MCF 10A (cell line): ENCODE measurements around the gene PSMD3. TPM values are rescaled to one million over a fixed set of nuclear protein-coding genes. Genes with fewer than 3 reads are reported as not detected.

Source experiments
- BruUV-seq: library from RNA; stranded (reverse); fragments of 400-500 nt; replicated peaks from 2 replicates; lab custom pipeline; 2021; lab: Mats Ljungman, UMichigan
- CTCF ChIA-PET: fragments of 300-600 bp; sonication (Branson Sonifier 250); formaldehyde crosslinking; extraction: SDS; loops from one replicate; lab custom pipeline; 2021; ENCODE audit warnings: antibody characterized with exemption, inconsistent platforms; lab: Yijun Ruan, JAX
- POLR2A ChIA-PET: fragments of 300-600, 350-650 bp; sonication (Branson Sonifier 250); formaldehyde crosslinking; extraction: SDS; loops from one replicate; lab custom pipeline; 2020; ENCODE audit warnings: antibody characterized with exemption, inconsistent platforms; lab: Yijun Ruan, JAX
- DNase-seq: peaks from one replicate; pipeline ENCODE4 v3.0.0-alpha.2; 2018; ENCODE audit not compliant: unreplicated experiment
- H3K27ac Mint-ChIP-seq: one replicate; pipeline ENCODE4 v1.8.0; 2022; ENCODE audit warnings: mild to moderate bottlenecking, low read depth, mixed read lengths; ENCODE audit not compliant: unreplicated experiment
- H3K27me3 Mint-ChIP-seq: one replicate; pipeline ENCODE4 v1.8.0; 2022; ENCODE audit warnings: mixed read lengths; ENCODE audit not compliant: insufficient read depth, unreplicated experiment
- H3K36me3 Mint-ChIP-seq: one replicate; pipeline ENCODE4 v1.8.0; 2022; ENCODE audit warnings: mild to moderate bottlenecking, moderate library complexity, mixed read lengths; ENCODE audit not compliant: insufficient read depth, unreplicated experiment
- H3K4me1 Mint-ChIP-seq: one replicate; pipeline ENCODE4 v1.8.0; 2022; ENCODE audit warnings: mixed read lengths; ENCODE audit not compliant: insufficient read depth, unreplicated experiment
- H3K4me3 Mint-ChIP-seq: one replicate; pipeline ENCODE4 v1.8.0; 2022; ENCODE audit warnings: mild to moderate bottlenecking, moderate library complexity, mixed read lengths; ENCODE audit not compliant: unreplicated experiment
- H3K9me3 Mint-ChIP-seq: one replicate; pipeline ENCODE4 v1.8.0; 2022; ENCODE audit warnings: mixed read lengths; ENCODE audit not compliant: unreplicated experiment
- intact Hi-C: fragments of 100-400 bp; cut with micrococcal nuclease; formaldehyde crosslinking; loops from 2 replicates; pipeline ENCODE4 v1.14.1; 2022
- total RNA-seq: library from RNA; stranded (reverse); gene quantifications from 2 replicates; pipeline ENCODE4 v1.2.3, GENCODE V29; 2022
- TF ChIP-seq, protein P1 (sequence below): fragments of 200-600 bp; IDR thresholded peaks from one replicate; pipeline ENCODE4 v1.8.0; 2022; ENCODE audit warnings: antibody characterized with exemption, mild to moderate bottlenecking; ENCODE audit not compliant: unreplicated experiment

The PSMD3 gene
- total RNA-seq, 1 experiment from 2014 or later, result 95.3 TPM

DNA sequence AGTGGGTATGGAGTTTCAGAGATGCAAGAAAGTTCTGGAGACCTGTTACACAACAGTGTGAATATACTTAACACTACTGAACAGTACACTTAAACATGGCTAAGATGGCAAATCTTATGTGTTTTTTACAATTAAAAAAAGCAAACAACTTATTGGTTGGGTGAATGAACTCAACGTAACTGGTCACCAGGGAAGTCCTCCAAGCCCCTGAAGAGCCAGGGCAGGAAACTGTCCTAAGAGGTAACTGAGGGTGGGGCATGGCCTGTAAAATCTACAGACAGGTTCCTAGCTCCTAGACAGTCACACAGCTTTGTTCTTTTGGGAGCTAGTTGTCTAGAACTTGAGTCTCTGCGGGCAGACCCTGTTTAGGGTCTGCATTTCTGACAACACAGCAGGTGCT lies 45.0 kb downstream of the PSMD3 start:
- Mint-ChIP-seq H3K27me3 (no peaks in the 10 kb centered on the region), H3K27ac (peak overlapping the region; percentile 87), H3K9me3 (no peaks in the 10 kb centered on the region), H3K4me1 (peaks cover 61% of the 10 kb centered on the region), H3K36me3 (peaks cover 43% of the 10 kb centered on the region), H3K4me3 (peak overlapping the region; percentile 52)
- intact Hi-C loops, result loop anchor here (5.0 kb wide), 2 partner anchors 87 to 153 kb away; no protein-coding TSS in a partner anchor
- no peak for DNase-seq
- TF ChIP-seq, protein P1, sequence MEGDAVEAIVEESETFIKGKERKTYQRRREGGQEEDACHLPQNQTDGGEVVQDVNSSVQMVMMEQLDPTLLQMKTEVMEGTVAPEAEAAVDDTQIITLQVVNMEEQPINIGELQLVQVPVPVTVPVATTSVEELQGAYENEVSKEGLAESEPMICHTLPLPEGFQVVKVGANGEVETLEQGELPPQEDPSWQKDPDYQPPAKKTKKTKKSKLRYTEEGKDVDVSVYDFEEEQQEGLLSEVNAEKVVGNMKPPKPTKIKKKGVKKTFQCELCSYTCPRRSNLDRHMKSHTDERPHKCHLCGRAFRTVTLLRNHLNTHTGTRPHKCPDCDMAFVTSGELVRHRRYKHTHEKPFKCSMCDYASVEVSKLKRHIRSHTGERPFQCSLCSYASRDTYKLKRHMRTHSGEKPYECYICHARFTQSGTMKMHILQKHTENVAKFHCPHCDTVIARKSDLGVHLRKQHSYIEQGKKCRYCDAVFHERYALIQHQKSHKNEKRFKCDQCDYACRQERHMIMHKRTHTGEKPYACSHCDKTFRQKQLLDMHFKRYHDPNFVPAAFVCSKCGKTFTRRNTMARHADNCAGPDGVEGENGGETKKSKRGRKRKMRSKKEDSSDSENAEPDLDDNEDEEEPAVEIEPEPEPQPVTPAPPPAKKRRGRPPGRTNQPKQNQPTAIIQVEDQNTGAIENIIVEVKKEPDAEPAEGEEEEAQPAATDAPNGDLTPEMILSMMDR, result no peak
- ChIA-PET POLR2A (interaction anchor here (0.9 to 7.3 kb wide), 12 partner anchors 10 to 256 kb away, joined by 3 to 164 read pairs (median 5); partner anchors contain the start of genes CASC3, CSF3, MED24 and NR1D1), CTCF (interaction anchor here (0.6 to 9.3 kb wide), 12 partner anchors 11 to 242 kb away, joined by 3 to 237 read pairs (median 5); partner anchors contain the start of genes CSF3, MED24, PSMD3 and THRA)
- no TSS peak for BruUV-seq

DNA sequence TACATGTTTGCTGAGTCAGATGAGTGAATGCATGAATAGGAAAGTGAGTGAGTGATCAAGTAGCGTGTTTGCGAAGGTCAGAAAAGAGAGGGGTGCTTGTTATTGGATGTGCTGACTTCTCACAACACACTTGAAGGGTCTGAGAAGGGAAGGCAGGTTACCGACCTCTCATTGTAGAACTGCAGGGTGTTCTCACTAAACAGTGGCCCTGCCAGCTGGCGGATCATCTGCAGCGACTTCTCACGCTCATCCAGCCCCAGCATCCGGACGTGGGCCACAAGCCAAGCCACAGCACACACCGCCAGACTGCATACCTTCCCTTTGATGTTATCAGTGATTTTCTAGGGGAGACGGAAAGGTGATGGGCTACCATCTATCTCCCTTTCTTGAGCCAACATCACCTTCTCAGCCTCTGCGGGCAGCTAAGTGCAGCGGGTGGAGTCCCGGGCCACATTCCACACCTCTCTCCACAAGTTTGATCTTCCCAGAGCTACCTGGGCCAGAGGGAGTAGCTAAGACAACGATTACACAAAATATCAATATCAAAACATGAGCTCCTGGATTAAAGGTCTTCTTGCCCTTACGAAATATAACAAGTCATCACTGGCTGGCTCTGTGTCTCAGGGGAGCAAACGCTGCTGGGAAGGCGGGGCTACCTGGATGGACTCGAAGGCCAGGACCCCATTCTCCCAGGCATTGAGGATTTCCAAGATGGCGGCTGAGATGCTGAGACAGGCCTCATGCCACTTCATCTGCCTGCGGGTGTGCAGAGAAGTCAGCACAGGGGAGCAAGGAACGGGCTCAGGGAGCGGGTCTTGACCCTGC lies 45.6 kb downstream of the PSMD3 start:
- no peaks in the 10 kb centered on the region for H3K9me3 Mint-ChIP-seq
- TF ChIP-seq, protein P1, result no peak
- CTCF ChIA-PET, result interaction anchor here (0.6 to 9.3 kb wide), 29 partner anchors 12 to 464 kb away, joined by 3 to 237 read pairs (median 4); partner anchors contain the start of genes CSF3, MED24, PSMD3 and THRA
- TSS peak; percentile 13 for BruUV-seq
- H3K36me3 Mint-ChIP-seq, result peaks cover 48% of the 10 kb centered on the region
- no peaks in the 10 kb centered on the region for H3K27me3 Mint-ChIP-seq
- peak; percentile 86 for DNase-seq
- H3K4me1 Mint-ChIP-seq, result peaks cover 55% of the 10 kb centered on the region
- H3K4me3 Mint-ChIP-seq, result peak overlapping the region; percentile 52
- POLR2A ChIA-PET, result interaction anchor here (0.6 to 7.3 kb wide), 18 partner anchors 11 to 1276 kb away, joined by 3 to 164 read pairs (median 4); partner anchors contain the start of genes CASC3, CSF3, MED24 and NR1D1
- intact Hi-C loops, result loop anchor here (1.0 to 5.0 kb wide), 3 partner anchors 46 to 154 kb away; partner anchors contain the start of gene PSMD3
- H3K27ac Mint-ChIP-seq, result peak overlapping the region; percentile 87

DNA sequence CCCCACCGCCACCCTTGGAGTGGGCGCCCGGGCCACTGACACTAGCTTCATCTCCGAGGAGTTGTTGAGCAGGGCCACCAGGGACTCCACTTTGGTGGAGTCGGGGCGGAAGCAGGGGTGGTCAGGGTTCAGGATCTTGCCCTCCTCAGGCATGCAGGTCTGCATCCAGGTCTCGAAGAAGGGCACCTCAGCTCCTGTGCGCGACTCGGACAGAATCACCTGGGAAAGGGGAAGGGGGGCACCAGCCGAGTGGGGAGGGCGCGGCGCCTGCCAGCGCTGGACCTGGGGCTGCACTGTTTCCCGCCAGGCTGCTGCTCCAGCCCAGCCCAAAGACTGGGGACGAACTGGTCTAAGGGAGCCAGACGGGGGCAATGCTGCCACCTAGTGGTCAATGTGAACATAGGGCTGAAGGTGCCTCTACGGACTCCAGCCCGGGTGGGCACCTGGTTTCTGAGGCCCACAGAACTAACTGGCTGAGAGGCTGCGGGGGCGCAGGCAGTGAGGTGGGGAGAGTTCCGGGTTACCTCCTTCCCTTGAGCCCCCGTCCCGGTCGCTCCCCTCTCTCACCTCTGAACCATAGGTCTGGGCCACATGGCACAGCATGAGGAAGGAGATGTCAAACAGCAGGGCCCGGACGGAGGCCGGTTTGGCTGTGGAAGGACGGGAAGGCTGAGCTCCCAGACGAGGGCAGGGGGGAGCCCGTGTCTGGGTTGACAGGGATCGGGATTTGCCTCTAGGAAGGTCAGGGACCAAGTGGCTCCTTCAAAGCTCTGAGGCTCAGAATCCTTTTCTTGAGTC lies 46.4 kb downstream of the PSMD3 start:
- peak overlapping the region; percentile 52 for H3K4me3 Mint-ChIP-seq
- no peaks in the 10 kb centered on the region for H3K9me3 Mint-ChIP-seq
- no TSS peak for BruUV-seq
- DNase-seq, result peak; percentile 95
- ChIA-PET CTCF (interaction anchor here (0.5 to 9.3 kb wide), 32 partner anchors 12 to 463 kb away, joined by 3 to 237 read pairs (median 4); partner anchors contain the start of genes CSF3, MED24 and THRA), POLR2A (interaction anchor here (0.7 to 7.3 kb wide), 16 partner anchors 12 to 564 kb away, joined by 3 to 164 read pairs (median 4); partner anchors contain the start of genes CSF3, MED24, NR1D1 and PSMD3)
- intact Hi-C loops, result loop anchor here (1.0 to 5.0 kb wide), 5 partner anchors 14 to 155 kb away; partner anchors contain the start of gene PSMD3
- H3K4me1 Mint-ChIP-seq, result peaks cover 47% of the 10 kb centered on the region
- TF ChIP-seq, protein P1, result peak; percentile 91
- peak overlapping the region; percentile 87 for H3K27ac Mint-ChIP-seq
- no peaks in the 10 kb centered on the region for H3K27me3 Mint-ChIP-seq
- H3K36me3 Mint-ChIP-seq, result peaks cover 54% of the 10 kb centered on the region
